ENCODE data around the gene SPAAR. TPM values are rescaled to one million over a fixed set of nuclear protein-coding genes. Genes with fewer than 3 reads are reported as not detected.
A peak's percentile ranks its signal among the peaks of the same experiment; 100 is the strongest.
"Not testable (repeated sequence)": the region's sequence is repeated elsewhere in the genome, so short reads cannot be mapped to it uniquely, and the experiment has no call there.

SPAAR gene
- total RNA-seq, result not detected

GRCh38 chr9:35909274-35909673 lies at the start of gene SPAAR:
Gene SPAAR, plus strand, starts transcription at chr9:35909490. Its CDS starts 974 bp downstream, at chr9:35910464.
- DNase-seq, result no peak

GRCh38 chr9:35859990-35860339 lies 49.3 kb upstream of the SPAAR start:
- no peak for DNase-seq

- no peak for DNase-seq
Measured at GRCh38 chr9:35861161-35861897, 48.0 kb upstream of the SPAAR start.

GRCh38 chr9:35862328-35862727 lies 47.0 kb upstream of the SPAAR start:
- no peak for DNase-seq

DNA sequence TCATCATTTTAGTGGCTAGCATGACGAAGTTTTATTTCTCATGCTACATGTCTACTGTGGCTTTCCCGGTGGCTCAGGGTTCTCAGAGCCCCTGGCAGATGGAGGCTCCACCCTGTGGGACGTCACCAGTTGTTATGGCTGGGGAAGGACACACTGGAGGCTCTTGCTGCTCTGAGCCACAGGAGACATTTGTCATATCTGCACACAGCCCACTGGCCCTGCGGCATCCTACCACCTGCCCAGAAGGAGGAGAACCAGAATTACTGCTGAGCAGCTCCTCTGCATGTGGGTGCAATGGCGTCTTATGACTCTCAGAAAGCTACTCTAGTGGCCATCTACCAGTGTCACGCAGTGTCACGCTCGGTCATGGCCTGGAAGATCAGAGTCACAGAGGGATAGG lies 45.7 kb upstream of the SPAAR start:
- no peak for DNase-seq

GRCh38 chr9:35864695-35865255 lies 44.5 kb upstream of the SPAAR start:
- DNase-seq, result no peak

GRCh38 chr9:35867538-35867937 lies 41.8 kb upstream of the SPAAR start:
- DNase-seq, result no peak

DNA sequence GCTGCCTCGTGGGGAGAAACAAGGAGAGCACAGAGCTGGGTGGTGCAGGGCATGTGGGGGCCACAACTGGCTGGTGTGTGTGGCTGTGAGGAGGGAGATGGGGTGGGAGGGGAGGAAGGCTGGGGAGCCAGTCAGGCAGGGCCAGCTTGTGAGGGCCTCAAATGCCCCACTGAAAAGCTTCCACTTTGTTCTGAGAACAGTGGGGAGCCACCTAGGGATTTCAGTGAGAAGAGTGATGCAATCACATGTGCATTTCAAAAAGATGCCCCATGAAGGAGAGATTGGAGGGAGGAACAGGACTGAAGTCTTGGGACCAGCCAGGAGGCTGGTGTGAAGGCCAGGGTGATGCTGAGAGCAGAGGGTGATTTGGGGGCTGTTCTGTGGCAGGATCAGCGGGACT lies 40.4 kb upstream of the SPAAR start:
- no peak for DNase-seq

- DNase-seq, result no peak
Measured at GRCh38 chr9:35869621-35870216, 39.6 kb upstream of the SPAAR start.

DNA sequence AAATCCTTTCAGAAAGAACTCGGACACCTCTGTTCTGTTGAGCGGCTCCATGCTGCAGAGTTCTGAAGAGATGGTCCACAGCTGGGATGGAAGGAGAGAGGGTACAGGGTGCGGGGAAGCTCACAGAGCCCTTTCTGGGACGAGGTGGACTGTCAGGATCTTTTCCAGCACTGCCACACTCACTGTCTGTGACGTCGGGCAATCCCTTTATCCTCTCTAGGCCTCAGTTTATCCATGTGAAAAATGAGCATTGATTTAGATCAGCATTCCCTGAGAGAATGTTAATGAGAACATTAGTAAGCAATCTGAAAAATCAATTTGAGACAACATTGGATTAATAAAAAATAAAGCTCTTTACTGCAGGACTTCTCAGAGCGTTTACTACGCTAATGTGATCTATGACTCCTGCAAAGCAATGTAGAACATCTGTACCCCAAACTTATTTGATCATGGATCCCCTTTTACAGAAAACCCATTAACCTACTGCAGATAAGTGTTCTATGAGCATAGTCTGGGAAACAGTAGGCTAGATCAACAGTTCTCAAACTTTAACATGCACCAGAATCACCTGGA lies 38.9 kb upstream of the SPAAR start, which contains the start of gene OR13J1:
TSS of gene OR13J1 (minus strand) at position 51 of the 573 bp plus-strand sequence. CDS start at position 51, 0 bp downstream.
- DNase-seq, result no peak

DNA sequence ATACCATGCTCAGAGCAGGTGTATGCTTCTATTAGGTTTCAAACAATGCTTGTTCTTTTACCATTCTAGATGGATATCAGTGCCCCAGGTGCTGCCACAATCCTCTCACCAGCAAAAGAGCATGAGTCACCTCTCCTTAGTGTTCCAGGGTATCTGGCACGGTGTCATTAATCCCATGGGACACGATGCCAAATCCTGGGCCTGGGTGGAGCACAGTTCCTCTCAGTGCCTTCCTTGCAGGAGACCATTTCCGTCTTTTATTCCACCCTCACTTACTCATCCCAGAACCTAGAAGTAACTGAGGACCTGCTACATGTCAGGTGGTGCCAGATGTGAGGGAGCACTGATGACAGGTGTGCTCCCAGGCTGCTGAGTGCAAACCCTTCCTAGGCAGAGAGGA lies 37.7 kb upstream of the SPAAR start:
- DNase-seq, result no peak

GRCh38 chr9:35872505-35872904 lies 36.8 kb upstream of the SPAAR start:
- no peak for DNase-seq

- peak; percentile 83 for DNase-seq
Measured at GRCh38 chr9:35882263-35882848, 26.9 kb upstream of the SPAAR start.

DNA sequence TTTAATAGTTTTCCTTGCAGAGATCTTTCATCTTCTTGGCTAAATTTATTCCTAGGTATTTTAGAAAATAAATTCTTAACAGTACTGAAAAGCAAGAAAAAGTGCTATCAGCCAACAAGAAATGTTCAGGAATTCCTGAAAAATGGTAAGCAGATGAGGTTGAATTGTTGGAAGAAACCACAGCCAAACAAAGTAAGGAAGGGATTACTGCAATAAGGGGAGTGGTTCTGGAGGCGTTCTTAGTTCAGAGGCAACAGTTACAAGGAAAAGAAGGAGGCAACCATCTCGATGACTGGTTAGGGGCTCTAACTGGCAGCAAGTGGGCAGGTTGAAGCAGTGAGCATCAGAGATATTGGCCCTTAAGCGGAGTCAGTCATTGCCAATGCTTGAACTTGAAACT lies 26.3 kb upstream of the SPAAR start:
- no peak for DNase-seq

GRCh38 chr9:35884908-35885307 lies 24.4 kb upstream of the SPAAR start:
- not testable (repeated sequence) for DNase-seq

GRCh38 chr9:35891646-35892045 lies 17.6 kb upstream of the SPAAR start:
- DNase-seq, result no peak

- no peak for DNase-seq
Measured at GRCh38 chr9:35892051-35892450, 17.2 kb upstream of the SPAAR start.

GRCh38 chr9:35896570-35896969 lies 12.7 kb upstream of the SPAAR start:
- DNase-seq, result no peak

- DNase-seq, result not testable (repeated sequence)
Measured at GRCh38 chr9:35897376-35898099, 11.8 kb upstream of the SPAAR start.

DNA sequence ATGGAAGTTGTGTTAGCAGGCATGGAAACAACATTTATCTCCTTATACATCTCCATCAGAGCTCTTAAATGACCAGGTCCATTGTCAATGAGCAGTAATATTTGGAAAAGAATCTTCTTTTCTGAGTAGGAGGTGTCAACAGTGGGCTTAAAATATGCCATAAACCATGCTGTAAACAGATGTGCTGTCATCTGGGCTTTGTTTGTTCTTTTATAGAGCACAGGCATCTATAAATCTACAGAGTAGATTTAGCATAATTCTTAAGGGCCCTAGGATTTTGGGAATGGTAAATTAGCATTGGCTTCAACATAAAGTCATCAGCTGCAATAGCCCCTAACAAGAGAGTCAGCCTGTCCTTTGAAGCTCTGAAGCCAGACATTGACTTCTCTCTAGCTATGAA lies 11.0 kb upstream of the SPAAR start:
- DNase-seq, result no peak

- DNase-seq, result no peak
Measured at GRCh38 chr9:35899021-35899420, 10.3 kb upstream of the SPAAR start.

- no peak for DNase-seq
Measured at GRCh38 chr9:35903049-35903448, 6.2 kb upstream of the SPAAR start.

DNA sequence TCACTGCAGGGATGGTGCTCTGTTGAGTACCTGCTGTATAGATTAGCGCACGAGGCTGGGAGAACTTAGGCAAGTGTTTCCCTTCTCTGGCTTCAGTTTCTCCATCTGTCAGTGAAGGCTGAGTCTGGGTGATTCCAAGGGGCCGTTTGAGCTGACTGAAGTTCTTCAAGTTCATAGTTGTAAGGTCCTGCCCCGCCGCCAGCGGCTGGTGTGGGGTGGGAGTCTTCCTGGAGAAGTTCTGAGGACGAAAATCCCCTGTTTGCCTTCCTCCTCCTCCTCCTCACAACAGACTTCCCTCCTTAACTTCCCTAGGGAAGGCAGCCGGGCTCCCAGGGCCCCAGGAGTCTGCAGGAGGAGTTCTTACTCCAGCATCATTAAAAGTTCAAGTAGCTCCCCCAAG lies 5.0 kb upstream of the SPAAR start:
- DNase-seq, result no peak

All from effector CD4-positive, alpha-beta T cell (primary cell).